CD4-positive, alpha-beta T cell (primary cell): ENCODE results near the gene WFDC1. TPM values are rescaled to one million over a fixed set of nuclear protein-coding genes. Genes with fewer than 3 reads are reported as not detected.

Experiments
- ATAC-seq: fragments of 200-7000 bp; cut with Tn5 transposase; one replicate; pipeline ENCODE4 v1.10.0; 2022; ENCODE audit warnings: mild to moderate bottlenecking; ENCODE audit not compliant: poor library complexity
- CTCF ChIA-PET: fragments of 350-600 bp; sonication (Branson Sonifier 250); formaldehyde crosslinking; loops from one replicate; lab custom pipeline; 2021; ENCODE audit warnings: antibody characterized with exemption, inconsistent platforms; lab: Charles Lee
- POLR2A ChIA-PET: fragments of 350-600 bp; sonication (Branson Sonifier 250); formaldehyde crosslinking; loops from one replicate; lab custom pipeline; 2021; ENCODE audit warnings: antibody characterized with exemption, inconsistent platforms; lab: Charles Lee
- DNase-seq, 14 experiments: peaks; one replicate each; pipeline ENCODE4 v3.0.0-alpha.2; 2013 to 2020; ENCODE audit warnings: mixed read lengths in 2 of 14
- H3K27ac ChIP-seq, 2 donors: one replicate each; pipeline versions ENCODE4 v1.5.1 to v1.7.0; 2013; ENCODE audit warnings: low read length in 2 of 2, low read depth in 1 of 2, mild to moderate bottlenecking in 1 of 2
- H3K27me3 ChIP-seq, 2 experiments: 1 replicate in 1 of 2; 2 replicates in 1 of 2; pipeline versions ENCODE4 v1.6.1 to v1.7.0; 2013; ENCODE audit warnings: low read length in 2 of 2, control low read depth in 1 of 2, mild to moderate bottlenecking in 1 of 2, moderate library complexity in 1 of 2; ENCODE audit not compliant: insufficient read depth in 2 of 2, control insufficient read depth in 1 of 2
- H3K36me3 ChIP-seq: one replicate; pipeline ENCODE4 v1.6.1; 2013; ENCODE audit warnings: low read length, control low read depth; ENCODE audit not compliant: insufficient read depth
- H3K4me1 ChIP-seq: one replicate; pipeline ENCODE4 v1.6.1; 2013; ENCODE audit warnings: low read length, control low read depth; ENCODE audit not compliant: insufficient read depth
- H3K4me3 ChIP-seq: one replicate; pipeline ENCODE4 v1.5.1; 2013; ENCODE audit warnings: mild to moderate bottlenecking, low read length, moderate library complexity
- H3K9me3 ChIP-seq, 2 experiments: 1 replicate in 1 of 2; 2 replicates in 1 of 2; pipeline versions ENCODE4 v1.6.1 to v1.7.0; 2013; ENCODE audit warnings: low read length in 2 of 2, mild to moderate bottlenecking in 2 of 2, control low read depth in 1 of 2, moderate library complexity in 1 of 2; ENCODE audit not compliant: control insufficient read depth in 1 of 2, insufficient read depth in 1 of 2
- H3K27ac Mint-ChIP-seq: one replicate; pipeline ENCODE4 v1.8.0; 2020; ENCODE audit warnings: mixed read lengths
- H3K27me3 Mint-ChIP-seq: one replicate; pipeline ENCODE4 v1.8.0; 2021; ENCODE audit warnings: mixed read lengths
- H3K36me3 Mint-ChIP-seq: one replicate; pipeline ENCODE4 v1.8.0; 2021; ENCODE audit warnings: low read depth, mixed read lengths
- H3K4me1 Mint-ChIP-seq: one replicate; pipeline ENCODE4 v1.8.0; 2021; ENCODE audit warnings: low read depth, mixed read lengths
- H3K4me3 Mint-ChIP-seq: one replicate; pipeline ENCODE4 v1.8.0; 2020; ENCODE audit warnings: mild to moderate bottlenecking, mixed read lengths
- H3K9me3 Mint-ChIP-seq: one replicate; pipeline ENCODE4 v1.8.0; 2020; ENCODE audit warnings: mixed read lengths
- CTCF ChIP-seq: fragments of 200-600 bp; IDR thresholded peaks from one replicate; pipeline ENCODE4 v1.8.0; 2022; ENCODE audit warnings: antibody characterized with exemption, mild to moderate bottlenecking
- intact Hi-C, 2 experiments: fragments of 100-400 bp; cut with DNase I in 1 of 2; cut with micrococcal nuclease in 1 of 2; formaldehyde crosslinking; loops; one replicate each; pipeline versions ENCODE4 v1.15.1 to v1.9.0; 2023 to 2025; cut with DNase I, micrococcal nuclease
- total RNA-seq, 174 experiments: library from RNA in 2 of 174; stranded (reverse) in 2 of 174; gene quantifications; one replicate each; pipeline ENCODE4 v1.2.3 and lab custom pipeline; 2021 to 2026

The WFDC1 gene
- total RNA-seq, 2 experiments from 2014 or later = not detected

GRCh38 chr16:84326545-84326944 lies 31.9 kb downstream of the WFDC1 start:
- Histone ChIP-seq H3K27me3 (peaks cover 0 to 5% of the 10 kb centered on the region in 2 experiments), H3K36me3 (no peaks in the 10 kb centered on the region), H3K27ac (no peak overlapping the region), H3K9me3 (no peaks in the 10 kb centered on the region), H3K4me1 (no peaks in the 10 kb centered on the region), H3K4me3 (no peak overlapping the region)
- Mint-ChIP-seq H3K4me1 (no peaks in the 10 kb centered on the region), H3K27ac (no peak overlapping the region), H3K9me3 (no peaks in the 10 kb centered on the region), H3K4me3 (no peak overlapping the region), H3K36me3 (no peaks in the 10 kb centered on the region), H3K27me3 (peaks cover 4% of the 10 kb centered on the region)
- ChIA-PET POLR2A (no interaction called here), CTCF (no interaction called here)
- ATAC-seq (no peak), DNase-seq (no peak)
- no peak for TF ChIP-seq CTCF
- intact Hi-C loops = no loop called here

GRCh38 chr16:84327926-84328505 lies 33.3 kb downstream of the WFDC1 start:
- ChIA-PET POLR2A (no interaction called here), CTCF (no interaction called here)
- H3K36me3 ChIP-seq = no peaks in the 10 kb centered on the region
- no peaks in the 10 kb centered on the region for H3K4me1 Mint-ChIP-seq
- H3K4me1 ChIP-seq = no peaks in the 10 kb centered on the region
- ATAC-seq = no peak
- H3K27me3 ChIP-seq = peaks cover 0 to 5% of the 10 kb centered on the region in 2 experiments
- no peak overlapping the region for H3K27ac Mint-ChIP-seq
- no peaks in the 10 kb centered on the region for H3K36me3 Mint-ChIP-seq
- H3K4me3 ChIP-seq = no peak overlapping the region
- intact Hi-C loops = no loop called here
- no peaks in the 10 kb centered on the region for H3K9me3 Mint-ChIP-seq
- no peaks in the 10 kb centered on the region for H3K9me3 ChIP-seq
- H3K27me3 Mint-ChIP-seq = peaks cover 8% of the 10 kb centered on the region
- no peak overlapping the region for H3K4me3 Mint-ChIP-seq
- no peak for TF ChIP-seq CTCF
- no peak for DNase-seq
- no peak overlapping the region for H3K27ac ChIP-seq

GRCh38 chr16:84329016-84329415 lies 34.3 kb downstream of the WFDC1 start:
- no peaks in the 10 kb centered on the region for H3K4me1 Mint-ChIP-seq
- ATAC-seq = no peak
- H3K27me3 Mint-ChIP-seq = peaks cover 8% of the 10 kb centered on the region
- H3K4me1 ChIP-seq = no peaks in the 10 kb centered on the region
- H3K27ac Mint-ChIP-seq = no peak overlapping the region
- H3K36me3 Mint-ChIP-seq = no peaks in the 10 kb centered on the region
- POLR2A ChIA-PET = no interaction called here
- H3K4me3 Mint-ChIP-seq = no peak overlapping the region
- no peak overlapping the region for H3K27ac ChIP-seq
- H3K27me3 ChIP-seq = peaks cover 0 to 5% of the 10 kb centered on the region in 2 experiments
- peaks cover 0 to 3% of the 10 kb centered on the region in 2 experiments for H3K9me3 ChIP-seq
- no peak overlapping the region for H3K4me3 ChIP-seq
- DNase-seq = no peak
- no peaks in the 10 kb centered on the region for H3K36me3 ChIP-seq
- no peaks in the 10 kb centered on the region for H3K9me3 Mint-ChIP-seq
- CTCF ChIA-PET = no interaction called here
- intact Hi-C loops = no loop called here
- TF ChIP-seq CTCF = no peak
